H9 (cell line): ENCODE measurements around the gene SMNDC1. TPM values are rescaled to one million over a fixed set of nuclear protein-coding genes. Genes with fewer than 3 reads are reported as not detected.

ENCODE experiments used
- DNase-seq: peaks from one replicate; pipeline ENCODE4 v3.0.0-alpha.2; 2017
- H2AFZ ChIP-seq: one replicate; pipeline ENCODE4 v1.6.1; 2013; ENCODE audit warnings: mild to moderate bottlenecking, low read length, control low read depth, moderate library complexity
- H2AK5ac ChIP-seq: 2 replicates; pipeline ENCODE4 v1.6.1; 2013; ENCODE audit warnings: low read length, control low read depth, mixed read lengths; ENCODE audit not compliant: insufficient read length
- H2BK120ac ChIP-seq: one replicate; pipeline ENCODE4 v1.6.1; 2013; ENCODE audit warnings: low read depth, mild to moderate bottlenecking, low read length, control low read depth, inconsistent platforms; ENCODE audit not compliant: poor library complexity, severe bottlenecking
- H2BK12ac ChIP-seq: 2 replicates; pipeline ENCODE4 v1.6.1; 2013; ENCODE audit warnings: low read length, control low read depth, mixed read lengths, low read depth; ENCODE audit not compliant: insufficient read length
- H2BK15ac ChIP-seq: 2 replicates; pipeline ENCODE4 v1.6.1; 2013; ENCODE audit warnings: low read depth, low read length, control low read depth
- H2BK20ac ChIP-seq: one replicate; pipeline ENCODE4 v1.6.1; 2013; ENCODE audit warnings: low read depth, mild to moderate bottlenecking, low read length, control low read depth, inconsistent platforms; ENCODE audit not compliant: poor library complexity, severe bottlenecking
- H2BK5ac ChIP-seq: 2 replicates; pipeline ENCODE4 v1.6.1; 2013; ENCODE audit warnings: low read length, control low read depth, mixed read lengths; ENCODE audit not compliant: insufficient read length
- H3K14ac ChIP-seq: 2 replicates; pipeline ENCODE4 v1.6.1; 2013; ENCODE audit warnings: low read length, control low read depth; ENCODE audit not compliant: insufficient read depth
- H3K18ac ChIP-seq: 2 replicates; pipeline ENCODE4 v1.6.1; 2013; ENCODE audit warnings: low read depth, mild to moderate bottlenecking, mixed read lengths, low read length, control low read depth; ENCODE audit not compliant: insufficient read length
- H3K23ac ChIP-seq: 2 replicates; pipeline ENCODE4 v1.6.1; 2013; ENCODE audit warnings: low read length, control low read depth, mixed read lengths, low read depth; ENCODE audit not compliant: insufficient read length
- H3K23me2 ChIP-seq: 2 replicates; pipeline ENCODE4 v1.6.1; 2013; ENCODE audit warnings: low read depth, mild to moderate bottlenecking, mixed read lengths, low read length, control low read depth; ENCODE audit not compliant: insufficient read length, poor library complexity, severe bottlenecking
- H3K27ac ChIP-seq: 2 replicates; pipeline ENCODE4 v1.5.1; 2013; ENCODE audit warnings: low read length, control low read depth, mixed read lengths, low read depth; ENCODE audit not compliant: insufficient read length
- H3K27me3 ChIP-seq: 2 replicates; pipeline ENCODE4 v1.6.1; 2013; ENCODE audit warnings: low read length, control low read depth, inconsistent platforms; ENCODE audit not compliant: insufficient read depth
- H3K4ac ChIP-seq: 2 replicates; pipeline ENCODE4 v1.6.1; 2013; ENCODE audit warnings: low read depth, mild to moderate bottlenecking, control low read depth, inconsistent platforms, low read length, moderate library complexity
- H3K4me1 ChIP-seq: 2 replicates; pipeline ENCODE4 v1.6.1; 2013; ENCODE audit warnings: low read length, control low read depth, inconsistent platforms; ENCODE audit not compliant: insufficient read depth
- H3K4me2 ChIP-seq: 2 replicates; pipeline ENCODE4 v1.6.1; 2013; ENCODE audit warnings: low read length, control low read depth, mixed read lengths; ENCODE audit not compliant: insufficient read length, insufficient read depth
- H3K56ac ChIP-seq: 2 replicates; pipeline ENCODE4 v1.6.1; 2013; ENCODE audit warnings: low read depth, mild to moderate bottlenecking, mixed read lengths, low read length, control low read depth; ENCODE audit not compliant: insufficient read length
- H3K79me1 ChIP-seq: 2 replicates; pipeline ENCODE4 v1.6.1; 2013; ENCODE audit warnings: low read depth, mild to moderate bottlenecking, moderate library complexity, low read length, control low read depth, inconsistent platforms; ENCODE audit not compliant: insufficient read depth, poor library complexity, severe bottlenecking
- H3K79me2 ChIP-seq: 2 replicates; pipeline ENCODE4 v1.6.1; 2013; ENCODE audit warnings: low read length, control low read depth, inconsistent platforms; ENCODE audit not compliant: insufficient read depth
- H3K9ac ChIP-seq: 2 replicates; pipeline ENCODE4 v1.6.1; 2013; ENCODE audit warnings: low read length, control low read depth, mixed read lengths; ENCODE audit not compliant: insufficient read length; ENCODE audit errors: extremely low read depth
- H3K9me3 ChIP-seq: one replicate; pipeline ENCODE4 v1.6.1; 2013; ENCODE audit warnings: low read depth, low read length, inconsistent platforms; ENCODE audit not compliant: control insufficient read depth
- H3T11ph ChIP-seq: one replicate; pipeline ENCODE4 v1.6.1; 2013; ENCODE audit warnings: mild to moderate bottlenecking, low read length, control low read depth, inconsistent platforms
- H4K20me1 ChIP-seq: one replicate; pipeline ENCODE4 v1.6.1; 2013; ENCODE audit not compliant: control insufficient read depth, insufficient read length, insufficient read depth
- H4K5ac ChIP-seq: 2 replicates; pipeline ENCODE4 v1.6.1; 2013; ENCODE audit warnings: low read depth, mild to moderate bottlenecking, mixed read lengths, low read length, control low read depth; ENCODE audit not compliant: insufficient read length
- H4K8ac ChIP-seq: replicated peaks from 2 replicates; pipeline ENCODE4 v1.6.1; 2013; ENCODE audit warnings: low read length, control low read depth, mixed read lengths, low read depth; ENCODE audit not compliant: insufficient read length
- H4K91ac ChIP-seq: 2 replicates; pipeline ENCODE4 v1.6.1; 2013; ENCODE audit warnings: low read depth, mild to moderate bottlenecking, moderate library complexity, mixed read lengths, low read length, control low read depth; ENCODE audit not compliant: insufficient read length
- H3K27ac Mint-ChIP-seq, 3 experiments: 2 replicates in 2 of 3; 3 replicates in 1 of 3; pipeline ENCODE4 v1.8.0; 2020 to 2021; ENCODE audit warnings: mixed read lengths in 3 of 3, mild to moderate bottlenecking in 1 of 3, moderate library complexity in 1 of 3
- H3K27me3 Mint-ChIP-seq: 2 replicates; pipeline ENCODE4 v1.8.0; 2021; ENCODE audit warnings: low read depth, mild to moderate bottlenecking, moderate library complexity, mixed read lengths
- H3K36me3 Mint-ChIP-seq, 3 experiments: 2 replicates in 2 of 3; 3 replicates in 1 of 3; pipeline ENCODE4 v1.8.0; 2020 to 2021; ENCODE audit warnings: low read depth in 3 of 3, mixed read lengths in 3 of 3; ENCODE audit not compliant: insufficient read depth in 1 of 3
- H3K4me1 Mint-ChIP-seq, 2 experiments: 2 replicates each; pipeline ENCODE4 v1.8.0; 2020; ENCODE audit warnings: mixed read lengths in 2 of 2
- H3K4me3 Mint-ChIP-seq, 2 experiments: 2 replicates in 1 of 2; 3 replicates in 1 of 2; pipeline ENCODE4 v1.8.0; 2020 to 2021; ENCODE audit warnings: mild to moderate bottlenecking in 2 of 2, mixed read lengths in 2 of 2, moderate library complexity in 1 of 2
- H3K9me3 Mint-ChIP-seq, 2 experiments: 2 replicates in 1 of 2; 3 replicates in 1 of 2; pipeline ENCODE4 v1.8.0; 2020; ENCODE audit warnings: mild to moderate bottlenecking in 2 of 2, mixed read lengths in 2 of 2, moderate library complexity in 1 of 2
- WGBS: extraction: QIAGEN DNeasy Blood & Tissue Kit; methylation state at CpG from one replicate; pipeline ENCODE4 v1.1.7; 2013; ENCODE audit warnings: missing lambda C conversion rate, low lambda C conversion rate, mixed read lengths; ENCODE audit not compliant: insufficient read length; ENCODE audit errors: extremely low coverage; 5-methylcytosine and 5-hydroxymethylcytosine counted together
- total RNA-seq: library from RNA; stranded (reverse); gene quantifications from 2 replicates; pipeline ENCODE4 v1.2.1, GENCODE V29; 2021
- TF ChIP-seq, protein P1 (sequence below): fragments of 200-600 bp; sonication (generic); conservative IDR thresholded peaks from 3 replicates; pipeline ENCODE4 v1.8.0; 2021; ENCODE audit warnings: antibody characterized with exemption, mild to moderate bottlenecking

SMNDC1 gene
- total RNA-seq, 1 experiment from 2014 or later = 55.7 TPM

DNA sequence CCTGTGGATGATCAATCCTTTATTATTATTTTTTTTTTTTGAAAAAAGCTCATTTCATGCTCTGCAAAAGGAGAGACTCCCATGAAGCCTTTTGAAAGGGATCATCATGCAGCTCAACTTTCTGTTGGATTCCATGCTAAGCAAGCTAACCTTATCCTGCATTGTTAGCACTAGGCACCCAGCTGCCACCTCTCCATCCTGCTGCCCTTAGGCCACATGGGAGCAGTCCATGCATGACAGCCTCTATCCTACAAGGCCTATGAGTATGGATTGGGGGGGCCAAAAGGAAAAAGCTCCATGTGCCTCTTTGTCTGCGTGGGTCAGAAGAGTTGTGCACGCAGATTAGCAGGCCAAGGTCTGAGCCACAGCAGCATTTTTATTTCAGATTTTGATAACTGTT is 19.2 kb downstream of the SMNDC1 start:
- no peak overlapping the region for H3K27ac Mint-ChIP-seq
- DNase-seq = no peak
- Histone ChIP-seq H3K9me3 (no peaks in the 10 kb centered on the region), H4K8ac (no peak overlapping the region), H3K18ac (no peak overlapping the region), H2BK12ac (no peak overlapping the region), H2BK15ac (no peak overlapping the region), H3K23me2 (no peaks in the 10 kb centered on the region), H3K79me2 (no peaks in the 10 kb centered on the region), H3K14ac (no peak overlapping the region), H2BK5ac (no peak overlapping the region), H3K79me1 (no peaks in the 10 kb centered on the region), H2AFZ (no peak overlapping the region), H3K56ac (no peak overlapping the region), H4K91ac (no peak overlapping the region), H2AK5ac (no peak overlapping the region), H3K9ac (no peak overlapping the region), H2BK120ac (no peak overlapping the region), H3K4me1 (peaks cover 4% of the 10 kb centered on the region; the same call in 1 of the 2 replicates), H3T11ph (no peak overlapping the region), H3K4me2 (no peak overlapping the region), H4K5ac (no peak overlapping the region), H3K23ac (no peak overlapping the region), H3K4ac (no peak overlapping the region), H2BK20ac (no peak overlapping the region), H3K27ac (no peak overlapping the region), H3K27me3 (no peaks in the 10 kb centered on the region), H4K20me1 (no peaks in the 10 kb centered on the region)
- H3K4me3 Mint-ChIP-seq = no peak overlapping the region
- TF ChIP-seq, protein P1, sequence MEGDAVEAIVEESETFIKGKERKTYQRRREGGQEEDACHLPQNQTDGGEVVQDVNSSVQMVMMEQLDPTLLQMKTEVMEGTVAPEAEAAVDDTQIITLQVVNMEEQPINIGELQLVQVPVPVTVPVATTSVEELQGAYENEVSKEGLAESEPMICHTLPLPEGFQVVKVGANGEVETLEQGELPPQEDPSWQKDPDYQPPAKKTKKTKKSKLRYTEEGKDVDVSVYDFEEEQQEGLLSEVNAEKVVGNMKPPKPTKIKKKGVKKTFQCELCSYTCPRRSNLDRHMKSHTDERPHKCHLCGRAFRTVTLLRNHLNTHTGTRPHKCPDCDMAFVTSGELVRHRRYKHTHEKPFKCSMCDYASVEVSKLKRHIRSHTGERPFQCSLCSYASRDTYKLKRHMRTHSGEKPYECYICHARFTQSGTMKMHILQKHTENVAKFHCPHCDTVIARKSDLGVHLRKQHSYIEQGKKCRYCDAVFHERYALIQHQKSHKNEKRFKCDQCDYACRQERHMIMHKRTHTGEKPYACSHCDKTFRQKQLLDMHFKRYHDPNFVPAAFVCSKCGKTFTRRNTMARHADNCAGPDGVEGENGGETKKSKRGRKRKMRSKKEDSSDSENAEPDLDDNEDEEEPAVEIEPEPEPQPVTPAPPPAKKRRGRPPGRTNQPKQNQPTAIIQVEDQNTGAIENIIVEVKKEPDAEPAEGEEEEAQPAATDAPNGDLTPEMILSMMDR = no peak
- H3K4me1 Mint-ChIP-seq = peaks cover 20 to 22% of the 10 kb centered on the region in 2 experiments
- peaks cover 5 to 18% (median 13%) of the 10 kb centered on the region in 3 experiments; a peak in 4 of 7 replicates for H3K36me3 Mint-ChIP-seq
- WGBS = no CpG with 5 or more reads among the region's 2 CpGs
- no peaks in the 10 kb centered on the region for H3K9me3 Mint-ChIP-seq
- H3K27me3 Mint-ChIP-seq = no peaks in the 10 kb centered on the region
